Fibroblast of lung (primary cell): ENCODE results near the gene LYPD6. TPM values are rescaled to one million over a fixed set of nuclear protein-coding genes. Genes with fewer than 3 reads are reported as not detected.

ENCODE experiments used
- DNase-seq, 2 donors: peaks; one replicate each; pipeline versions ENCODE4 v3.0.0 to v3.0.0-alpha.2; 2010; ENCODE audit warnings: low read depth in 2 of 2
- H2AFZ ChIP-seq: 2 replicates; pipeline ENCODE4 v1.5.1; 2012; ENCODE audit warnings: low read length, control low read depth, inconsistent platforms
- H3K27ac ChIP-seq: 2 replicates; pipeline ENCODE4 v1.5.1; 2011; ENCODE audit warnings: low read length, control low read depth; ENCODE audit not compliant: insufficient read depth
- H3K27me3 ChIP-seq: 2 replicates; pipeline ENCODE4 v1.5.1; 2011; ENCODE audit warnings: mild to moderate bottlenecking, low read length; ENCODE audit not compliant: control insufficient read depth, insufficient read depth
- H3K36me3 ChIP-seq: 2 replicates; pipeline ENCODE4 v1.5.1; 2011; ENCODE audit warnings: low read length; ENCODE audit not compliant: control insufficient read depth, insufficient read depth
- H3K4me1 ChIP-seq: 2 replicates; pipeline ENCODE4 v1.5.1; 2011; ENCODE audit warnings: low read length; ENCODE audit not compliant: control insufficient read depth, insufficient read depth; ENCODE audit errors: extremely low read depth
- H3K4me2 ChIP-seq: 2 replicates; pipeline ENCODE4 v1.5.1; 2011; ENCODE audit warnings: low read length, control low read depth; ENCODE audit not compliant: insufficient read depth; ENCODE audit errors: extremely low read depth
- H3K4me3 ChIP-seq, 4 experiments: fragments of 200-600 bp in 1 of 4; sonication (generic) in 1 of 4; replicated peaks in 1 of 4; 2 replicates each; pipeline ENCODE4 v1.5.1; 2011 to 2016; ENCODE audit warnings: low read length in 4 of 4, low read depth in 3 of 4, mild to moderate bottlenecking in 3 of 4, control low read depth in 2 of 4, inconsistent platforms in 1 of 4, mixed read lengths in 1 of 4; ENCODE audit not compliant: insufficient read depth in 1 of 4; ENCODE audit errors: control extremely low read depth in 1 of 4
- H3K79me2 ChIP-seq: 2 replicates; pipeline ENCODE4 v1.5.1; 2012; ENCODE audit warnings: mild to moderate bottlenecking, low read length, inconsistent platforms; ENCODE audit not compliant: control insufficient read depth, insufficient read depth
- H3K9ac ChIP-seq: 2 replicates; pipeline ENCODE4 v1.5.1; 2011; ENCODE audit warnings: mild to moderate bottlenecking, low read length, control low read depth; ENCODE audit not compliant: insufficient read depth
- H3K9me3 ChIP-seq: 2 replicates; pipeline ENCODE4 v1.5.1; 2012; ENCODE audit warnings: low read depth, low read length; ENCODE audit not compliant: control insufficient read depth, insufficient read depth
- H4K20me1 ChIP-seq: 2 replicates; pipeline ENCODE4 v1.5.1; 2011; ENCODE audit warnings: low read length; ENCODE audit not compliant: control insufficient read depth, insufficient read depth; ENCODE audit errors: extremely low read depth
- EZH2 ChIP-seq: IDR thresholded peaks from 2 replicates; pipeline ENCODE4 v1.5.1; 2012; ENCODE audit warnings: low read length, control low read depth, mild to moderate bottlenecking; ENCODE audit errors: missing control alignments
- polyA plus RNA-seq, 2 donors: library from polyadenylated mRNA; depleted of rRNA in 1 of 2; stranded (reverse) in 1 of 2; unstranded in 1 of 2; fragments of >200 nt; gene quantifications; 2 replicates each; pipeline ENCODE4 v1.2.1, GENCODE V29; 2011 to 2012; ENCODE audit warnings: missing spikeins in 1 of 2
- total RNA-seq: library from RNA; depleted of rRNA; stranded (reverse); fragments of >200 nt; gene quantifications from 2 replicates; pipeline ENCODE4 v1.2.1, GENCODE V29; 2014
- TF ChIP-seq, protein P1 (sequence below), 2 donors: IDR thresholded peaks in 1 of 2; conservative IDR thresholded peaks in 1 of 2; 1 replicate in 1 of 2; 2 replicates in 1 of 2; pipeline ENCODE4 v1.5.1; 2011 to 2012; ENCODE audit warnings: low read length in 2 of 2, control low read depth in 1 of 2, inconsistent platforms in 1 of 2, low read depth in 1 of 2, mild to moderate bottlenecking in 1 of 2

LYPD6 gene
- total and polyA plus RNA-seq, 2 donors (not counting 1 experiment from before 2014, with no cell fraction given), result 0.17 to 3.7 TPM

DNA sequence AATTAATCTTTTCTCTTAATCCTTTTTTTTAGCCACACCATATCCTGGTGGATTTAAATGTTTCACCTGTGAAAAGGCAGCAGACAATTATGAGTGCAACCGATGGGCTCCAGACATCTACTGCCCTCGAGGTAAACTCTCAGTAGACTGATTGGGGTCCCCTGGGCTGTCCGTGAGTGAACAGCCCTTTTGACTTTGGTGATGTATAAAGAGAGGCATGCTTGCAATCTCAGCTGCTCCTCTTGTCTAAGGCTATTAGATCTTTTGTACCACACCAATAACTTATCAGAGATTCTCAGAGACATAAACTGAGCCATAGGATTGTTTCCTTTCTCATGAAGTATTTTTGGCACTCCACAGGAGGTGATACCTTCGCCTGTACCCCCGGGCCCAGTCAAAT lies 118.6 kb downstream of the LYPD6 start:
- Histone ChIP-seq H2AFZ (no peak overlapping the region), H3K4me2 (no peak overlapping the region), H3K4me3 (no peak overlapping the region), H3K4me1 (no peaks in the 10 kb centered on the region), H3K9me3 (no peaks in the 10 kb centered on the region), H3K27me3 (no peaks in the 10 kb centered on the region), H3K79me2 (no peaks in the 10 kb centered on the region), H4K20me1 (no peaks in the 10 kb centered on the region), H3K36me3 (no peaks in the 10 kb centered on the region), H3K9ac (no peak overlapping the region), H3K27ac (no peak overlapping the region)
- TF ChIP-seq, protein P1, sequence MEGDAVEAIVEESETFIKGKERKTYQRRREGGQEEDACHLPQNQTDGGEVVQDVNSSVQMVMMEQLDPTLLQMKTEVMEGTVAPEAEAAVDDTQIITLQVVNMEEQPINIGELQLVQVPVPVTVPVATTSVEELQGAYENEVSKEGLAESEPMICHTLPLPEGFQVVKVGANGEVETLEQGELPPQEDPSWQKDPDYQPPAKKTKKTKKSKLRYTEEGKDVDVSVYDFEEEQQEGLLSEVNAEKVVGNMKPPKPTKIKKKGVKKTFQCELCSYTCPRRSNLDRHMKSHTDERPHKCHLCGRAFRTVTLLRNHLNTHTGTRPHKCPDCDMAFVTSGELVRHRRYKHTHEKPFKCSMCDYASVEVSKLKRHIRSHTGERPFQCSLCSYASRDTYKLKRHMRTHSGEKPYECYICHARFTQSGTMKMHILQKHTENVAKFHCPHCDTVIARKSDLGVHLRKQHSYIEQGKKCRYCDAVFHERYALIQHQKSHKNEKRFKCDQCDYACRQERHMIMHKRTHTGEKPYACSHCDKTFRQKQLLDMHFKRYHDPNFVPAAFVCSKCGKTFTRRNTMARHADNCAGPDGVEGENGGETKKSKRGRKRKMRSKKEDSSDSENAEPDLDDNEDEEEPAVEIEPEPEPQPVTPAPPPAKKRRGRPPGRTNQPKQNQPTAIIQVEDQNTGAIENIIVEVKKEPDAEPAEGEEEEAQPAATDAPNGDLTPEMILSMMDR (conservative IDR thresholded peaks at IDR 0.05 in 1 of 2, IDR thresholded peaks at IDR 0.05 in 1 of 2; ENCODE audit: low read depth in 1 of 2, low read length in 2 of 2), result no peak
- TF ChIP-seq EZH2, result no peak
- no peak for DNase-seq

GRCh38 chr2:149451417-149452165 lies 121.2 kb downstream of the LYPD6 start:
- no peak overlapping the region for H2AFZ ChIP-seq
- H3K27me3 ChIP-seq, result no peaks in the 10 kb centered on the region

DNA sequence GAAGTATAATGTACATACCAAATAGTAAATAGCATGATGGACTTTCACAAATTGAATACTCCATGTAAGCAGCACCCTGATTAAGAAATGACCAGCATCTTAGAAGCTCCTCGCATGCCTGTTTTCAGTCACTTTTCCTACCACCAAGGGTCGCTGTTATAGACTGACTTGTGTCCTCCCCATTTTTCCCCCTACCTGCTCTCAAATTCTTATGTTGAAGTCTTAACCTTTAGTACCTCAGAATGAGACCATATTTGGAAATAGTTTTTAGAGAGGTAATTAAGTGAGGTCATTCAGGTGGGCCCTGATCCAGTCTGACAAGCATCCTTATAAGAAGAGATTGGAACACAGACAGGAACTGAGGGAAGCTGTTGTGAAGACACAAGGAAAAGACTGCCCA lies 125.9 kb downstream of the LYPD6 start:
- no peaks in the 10 kb centered on the region for H3K27me3 ChIP-seq
- H3K36me3 ChIP-seq, result no peaks in the 10 kb centered on the region
- no peak overlapping the region for H2AFZ ChIP-seq
- H3K79me2 ChIP-seq, result no peaks in the 10 kb centered on the region
- no peaks in the 10 kb centered on the region for H3K4me1 ChIP-seq
- no peaks in the 10 kb centered on the region for H3K9me3 ChIP-seq
- no peak for DNase-seq
- no peak overlapping the region for H3K4me3 ChIP-seq
- H3K9ac ChIP-seq, result no peak overlapping the region
- H3K4me2 ChIP-seq, result no peak overlapping the region
- TF ChIP-seq EZH2, result no peak
- TF ChIP-seq, protein P1 (conservative IDR thresholded peaks at IDR 0.05 in 1 of 2, IDR thresholded peaks at IDR 0.05 in 1 of 2; ENCODE audit: low read depth in 1 of 2, low read length in 2 of 2), result no peak
- H4K20me1 ChIP-seq, result no peaks in the 10 kb centered on the region
- H3K27ac ChIP-seq, result no peak overlapping the region

More at GRCh38 chr2:149451417-149452165, 121.2 kb downstream of the LYPD6 start:
- H3K4me2 ChIP-seq, result no peak overlapping the region
- no peaks in the 10 kb centered on the region for H3K36me3 ChIP-seq
- no peaks in the 10 kb centered on the region for H4K20me1 ChIP-seq
- no peak overlapping the region for H3K27ac ChIP-seq
- no peaks in the 10 kb centered on the region for H3K9me3 ChIP-seq
- no peak for DNase-seq
- no peak overlapping the region for H3K9ac ChIP-seq
- H3K79me2 ChIP-seq, result no peaks in the 10 kb centered on the region
- TF ChIP-seq, protein P1 (conservative IDR thresholded peaks at IDR 0.05 in 1 of 2, IDR thresholded peaks at IDR 0.05 in 1 of 2; ENCODE audit: low read depth in 1 of 2, low read length in 2 of 2), result no peak
- no peak for TF ChIP-seq EZH2
- no peaks in the 10 kb centered on the region for H3K4me1 ChIP-seq
- H3K4me3 ChIP-seq, result no peak overlapping the region
